ENCODE data around the gene DOCK3.
"Not testable (repeated sequence)": the region's sequence is repeated elsewhere in the genome, so short reads cannot be mapped to it uniquely, and the experiment has no call there.

Gene DOCK3

DNA sequence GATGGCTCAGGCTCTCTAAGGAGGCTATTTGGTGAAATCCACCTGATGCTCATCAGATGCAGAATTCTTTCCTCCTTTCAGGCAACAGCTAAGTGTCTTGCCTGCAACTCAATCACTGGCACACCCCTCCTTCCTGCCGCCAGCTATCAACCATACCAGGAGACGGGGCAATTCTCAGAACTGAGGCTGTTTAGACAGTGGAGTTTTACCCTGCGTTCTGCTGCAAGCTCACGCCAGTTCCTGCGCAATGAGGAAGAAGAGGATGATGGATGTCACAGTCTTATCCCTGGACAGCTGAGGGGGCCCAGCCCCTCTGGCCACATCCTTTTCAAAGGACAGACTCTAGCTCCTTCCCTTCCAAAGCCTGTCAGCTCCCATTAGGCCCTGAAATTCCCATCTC is 703.3 kb downstream of the DOCK3 start:
- DNase-seq = no peak

DNA sequence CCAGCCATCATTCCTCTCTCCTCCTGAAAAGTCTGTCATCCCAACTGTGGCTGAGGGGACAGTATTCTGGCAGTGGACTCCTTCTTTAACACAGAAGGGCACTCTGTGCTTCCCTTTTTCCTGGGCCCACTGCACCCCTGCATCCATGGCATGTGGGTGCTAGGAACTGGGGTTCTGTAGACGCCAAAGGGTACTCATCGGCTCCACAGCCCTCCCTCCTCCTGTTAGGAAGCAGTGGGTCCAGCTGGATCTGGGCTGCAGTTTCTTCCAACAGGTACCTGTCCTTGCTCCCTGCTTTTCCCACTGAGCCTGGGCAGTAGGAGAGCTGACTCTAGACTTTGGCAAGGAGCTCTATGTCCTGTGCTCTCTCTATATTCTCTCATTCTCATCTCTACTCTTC is 704.0 kb downstream of the DOCK3 start:
- DNase-seq = no peak

DNA sequence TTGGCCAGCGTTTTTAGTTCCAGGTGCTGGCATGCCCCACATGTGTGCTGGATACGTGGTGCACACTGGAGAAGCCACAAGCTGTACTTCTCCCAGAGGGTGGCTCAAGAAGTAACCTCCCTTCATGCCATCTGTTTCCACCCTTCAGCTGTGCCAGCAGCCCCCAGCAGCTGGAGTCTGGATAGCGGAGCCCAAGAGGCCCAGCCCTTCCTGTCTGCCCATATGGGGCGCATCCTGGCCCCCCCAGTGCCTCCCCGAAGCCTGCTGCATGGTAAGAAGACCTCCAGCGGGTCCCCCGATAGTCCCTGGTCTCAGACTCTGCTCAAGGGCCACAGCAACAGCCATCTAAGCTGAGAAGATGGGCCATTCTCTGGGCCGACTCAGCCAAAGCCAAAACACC is 704.6 kb downstream of the DOCK3 start:
- DNase-seq = no peak

DNA sequence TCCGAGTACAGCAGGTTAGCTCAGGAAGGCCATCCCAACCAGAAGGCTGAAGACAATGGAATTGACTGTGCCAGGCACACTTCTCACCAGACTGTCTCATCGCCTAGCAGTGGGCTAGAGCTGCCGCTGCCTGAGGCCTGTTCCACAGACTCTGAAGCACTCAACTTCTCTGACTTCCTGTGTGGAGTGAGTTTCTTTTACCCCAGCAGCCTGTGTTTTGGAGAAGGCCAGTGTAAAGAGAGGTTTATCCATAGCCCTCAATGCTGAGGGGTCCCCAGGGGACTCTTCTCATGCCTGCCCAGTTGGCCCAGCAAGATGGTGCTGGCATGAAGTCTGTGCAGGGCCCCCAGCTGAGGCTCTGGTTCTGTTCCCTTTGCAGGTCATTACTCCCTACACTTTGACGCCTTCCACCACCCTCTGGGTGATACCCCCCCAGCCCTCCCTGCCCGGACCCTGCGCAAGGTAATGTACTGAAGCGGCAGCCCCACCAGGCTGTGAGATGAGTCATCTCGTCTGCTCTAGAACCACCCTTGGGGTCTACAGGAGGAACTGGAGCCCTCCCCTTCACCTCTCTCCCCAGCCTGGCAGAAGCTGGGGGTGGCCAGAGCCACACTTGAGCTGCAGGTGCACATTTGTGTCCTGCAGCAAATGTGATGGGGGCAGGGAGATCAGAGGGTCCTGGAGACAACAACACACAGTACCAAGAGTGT is 705.2 kb downstream of the DOCK3 start:
- DNase-seq = no peak

DNA sequence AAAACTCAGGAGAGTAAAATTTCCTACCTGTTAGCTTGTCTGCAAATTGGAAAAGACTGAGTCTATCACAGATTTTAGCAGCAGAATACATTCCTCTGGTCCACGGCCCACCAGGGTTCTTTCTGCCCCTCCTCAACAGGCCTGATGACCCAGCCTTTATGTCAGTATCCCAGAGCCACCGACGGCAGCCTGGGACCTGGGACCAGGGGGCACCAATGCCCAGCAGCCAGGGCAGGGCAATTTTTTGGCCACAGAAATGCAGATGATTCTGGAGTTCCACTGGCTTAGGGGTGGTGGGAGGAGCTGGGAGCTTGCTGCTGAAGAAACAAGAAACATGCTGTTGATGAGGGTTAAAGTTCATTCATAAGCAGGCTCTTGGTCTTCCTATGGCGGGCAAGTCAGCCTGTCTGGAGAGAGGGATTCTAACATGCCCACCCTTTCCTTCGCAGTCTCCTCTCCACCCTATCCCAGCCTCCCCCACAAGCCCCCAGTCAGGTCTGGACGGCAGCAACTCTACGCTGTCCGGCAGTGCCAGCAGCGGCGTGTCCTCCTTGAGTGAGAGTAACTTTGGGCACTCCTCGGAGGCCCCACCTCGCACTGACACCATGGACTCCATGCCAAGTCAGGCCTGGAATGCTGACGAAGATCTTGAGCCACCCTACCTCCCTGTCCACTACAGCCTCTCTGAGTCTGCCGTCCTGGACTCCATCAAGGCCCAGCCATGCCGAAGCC is 706.0 kb downstream of the DOCK3 start:
- DNase-seq = no peak

DNA sequence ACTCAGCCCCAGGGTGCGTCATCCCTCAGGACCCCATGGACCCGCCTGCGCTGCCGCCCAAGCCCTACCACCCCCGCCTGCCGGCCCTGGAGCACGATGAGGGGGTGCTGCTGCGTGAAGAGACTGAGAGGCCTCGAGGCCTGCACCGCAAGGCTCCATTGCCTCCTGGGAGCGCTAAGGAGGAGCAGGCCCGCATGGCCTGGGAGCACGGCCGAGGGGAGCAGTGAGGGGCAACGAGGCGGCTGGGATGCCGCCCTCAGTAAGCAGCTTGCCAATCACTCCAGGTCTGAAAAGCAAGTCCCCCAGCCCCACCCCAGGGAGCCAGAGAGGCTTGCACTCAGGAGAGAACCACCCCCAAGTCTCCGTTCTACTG is 706.6 kb downstream of the DOCK3 start:
- no peak for DNase-seq

DNA sequence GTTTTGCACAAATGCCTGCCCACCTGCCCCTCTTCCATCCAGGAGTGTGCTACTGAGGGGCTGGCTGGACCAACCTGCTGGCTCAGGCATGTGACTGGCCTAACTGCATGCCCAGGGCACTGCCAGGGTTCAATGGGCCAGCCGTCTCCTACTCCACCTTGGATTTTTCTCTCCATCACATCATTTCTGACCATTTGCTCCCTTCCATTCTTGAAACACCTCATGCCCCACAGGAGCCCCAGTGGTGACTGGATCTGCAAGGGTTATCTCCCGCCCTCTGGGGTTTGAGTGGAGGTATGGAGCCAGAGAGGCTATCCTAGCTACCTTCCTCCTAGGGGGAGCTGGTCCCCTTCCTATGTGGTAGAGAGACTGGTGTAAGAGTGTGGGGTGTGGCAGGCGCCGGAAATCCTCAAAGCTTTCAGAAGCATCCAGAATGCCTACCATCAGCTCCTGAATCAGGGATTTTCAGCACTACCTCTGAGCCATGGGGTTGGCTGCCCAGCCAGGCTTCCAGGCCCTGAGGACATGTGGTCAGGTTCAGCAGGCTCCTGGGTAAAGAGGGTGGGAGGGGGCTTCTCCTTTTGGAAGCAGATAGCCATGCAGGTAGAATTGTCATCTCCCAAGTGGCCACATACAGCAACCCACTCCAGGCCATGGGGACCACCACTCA is 707.5 kb downstream of the DOCK3 start:
- DNase-seq = no peak

DNA sequence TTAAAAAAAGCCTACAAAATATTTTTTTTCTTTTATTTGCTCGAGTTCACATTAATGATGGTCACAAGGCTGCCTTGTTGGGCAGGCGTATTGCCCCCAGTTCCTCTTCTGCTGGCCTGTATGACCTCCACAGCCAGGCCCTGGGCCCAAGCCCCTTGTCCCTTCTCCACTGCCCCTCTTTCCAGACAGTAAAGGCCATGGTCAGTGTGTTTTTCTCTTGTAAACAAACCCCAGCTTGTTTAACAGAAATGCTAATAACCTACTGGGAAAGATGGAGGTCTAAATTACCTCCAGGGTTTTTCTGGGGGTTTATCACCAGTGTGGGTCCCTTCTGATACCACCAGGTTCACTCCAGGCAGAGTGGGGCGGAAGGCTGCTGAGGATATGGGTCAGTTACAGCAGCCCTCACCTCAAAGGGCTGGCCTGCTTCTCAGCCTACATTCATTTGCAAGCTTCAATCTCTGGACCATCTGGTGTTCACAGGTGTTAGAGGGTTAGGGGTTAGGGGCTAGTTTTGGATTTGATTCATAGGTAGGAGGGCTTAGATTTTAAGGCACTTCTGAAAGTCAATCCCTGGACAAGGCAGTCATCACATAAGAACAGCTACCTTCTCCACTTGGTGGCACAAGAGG is 708.3 kb downstream of the DOCK3 start:
- DNase-seq = no peak

DNA sequence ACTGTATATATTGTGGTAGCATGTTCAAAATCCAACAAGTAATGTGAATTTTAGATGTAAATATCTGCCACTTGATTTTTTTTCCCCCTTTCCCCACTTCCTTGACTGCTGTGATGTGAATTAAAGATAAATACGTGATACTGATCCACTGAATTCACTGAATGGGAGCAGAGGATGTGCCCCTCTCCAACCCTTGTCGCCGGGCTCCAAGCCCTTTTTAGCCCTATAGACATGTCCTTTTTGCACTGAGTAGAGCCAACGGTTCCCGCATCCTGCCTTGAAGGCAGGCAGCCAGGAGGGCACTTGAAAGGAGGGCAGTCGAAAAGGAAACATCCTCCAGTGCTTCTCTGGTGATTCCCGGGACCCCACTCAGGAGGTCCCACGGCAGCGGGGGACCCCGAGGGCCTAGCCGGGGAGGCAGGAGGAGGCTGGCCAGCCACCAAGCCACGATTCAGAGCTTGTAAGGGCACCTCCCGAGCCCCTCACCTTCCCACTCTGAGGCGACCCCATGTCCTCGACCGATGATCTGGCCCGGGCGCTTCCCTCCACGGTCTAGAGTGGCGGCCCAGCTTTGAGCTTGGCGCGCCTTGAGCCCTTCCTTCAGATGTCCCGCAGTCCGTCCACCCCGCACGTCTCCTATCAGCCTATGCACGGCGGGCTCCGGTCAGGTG is 709.5 kb downstream of the DOCK3 start:
- no peak for DNase-seq

DNA sequence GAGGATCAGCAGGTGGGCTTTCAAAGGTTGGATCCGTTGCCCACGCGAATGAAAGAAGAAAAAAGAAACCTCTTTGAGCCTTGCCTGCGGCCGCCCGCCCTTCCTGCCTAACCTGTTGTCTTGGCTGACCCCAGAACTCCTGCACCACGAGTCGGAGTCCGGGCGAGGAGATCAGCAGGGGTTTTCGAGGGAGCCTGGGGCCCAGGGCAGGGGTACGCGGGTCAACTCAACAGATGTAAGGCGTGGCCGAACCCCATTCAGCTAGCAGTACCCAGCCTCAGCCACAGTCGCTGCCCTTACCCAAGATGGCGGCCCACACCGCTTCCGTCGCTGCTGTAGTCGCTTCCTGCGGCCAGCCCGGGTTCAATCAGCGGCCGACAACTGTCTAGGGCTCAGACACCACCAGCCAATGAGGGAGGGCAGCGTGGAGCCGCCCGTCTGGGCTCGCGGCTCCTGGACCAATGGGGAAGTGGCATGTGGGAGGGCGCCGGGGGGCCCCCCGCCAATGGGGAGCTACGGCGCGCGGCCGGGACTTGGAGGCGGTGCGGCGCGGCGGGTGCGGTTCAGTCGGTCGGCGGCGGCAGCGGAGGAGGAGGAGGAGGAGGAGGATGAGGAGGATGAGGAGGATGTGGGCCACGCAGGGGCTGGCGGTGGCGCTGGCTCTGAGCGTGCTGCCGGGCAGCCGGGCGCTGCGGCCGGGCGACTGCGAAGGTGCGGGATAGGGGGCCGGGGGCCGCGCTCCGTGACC is 710.2 kb downstream of the DOCK3 start, which contains the start of gene MANF:
Gene MANF, plus strand, starts transcription at position 566 of the 748 bp plus-strand sequence. Its CDS starts 52 bp downstream, at position 618.
- peak; percentile 99 for DNase-seq

DNA sequence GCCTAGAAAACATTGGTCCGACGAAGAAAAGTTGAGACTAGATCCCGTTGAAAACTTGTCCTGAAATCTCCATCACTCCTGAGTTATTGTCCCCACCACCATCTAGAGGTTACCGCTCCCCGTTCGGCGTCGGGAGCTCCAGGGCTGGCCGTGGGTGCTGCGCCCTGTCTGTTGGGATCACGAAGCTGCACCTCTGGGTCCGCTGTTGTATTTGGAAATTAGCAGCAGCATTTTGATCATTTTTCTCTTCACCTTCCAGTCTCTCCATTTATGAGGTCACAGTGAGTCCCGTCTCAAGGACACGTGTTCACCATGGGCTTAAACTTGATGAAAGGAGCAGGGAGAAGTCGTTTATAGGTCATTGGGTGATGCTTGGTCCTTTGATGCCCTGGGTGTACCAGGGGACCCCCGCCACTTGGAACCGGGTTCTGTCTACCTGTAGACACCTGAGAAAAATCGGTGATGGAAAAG is 710.9 kb downstream of the DOCK3 start:
- no peak for DNase-seq

DNA sequence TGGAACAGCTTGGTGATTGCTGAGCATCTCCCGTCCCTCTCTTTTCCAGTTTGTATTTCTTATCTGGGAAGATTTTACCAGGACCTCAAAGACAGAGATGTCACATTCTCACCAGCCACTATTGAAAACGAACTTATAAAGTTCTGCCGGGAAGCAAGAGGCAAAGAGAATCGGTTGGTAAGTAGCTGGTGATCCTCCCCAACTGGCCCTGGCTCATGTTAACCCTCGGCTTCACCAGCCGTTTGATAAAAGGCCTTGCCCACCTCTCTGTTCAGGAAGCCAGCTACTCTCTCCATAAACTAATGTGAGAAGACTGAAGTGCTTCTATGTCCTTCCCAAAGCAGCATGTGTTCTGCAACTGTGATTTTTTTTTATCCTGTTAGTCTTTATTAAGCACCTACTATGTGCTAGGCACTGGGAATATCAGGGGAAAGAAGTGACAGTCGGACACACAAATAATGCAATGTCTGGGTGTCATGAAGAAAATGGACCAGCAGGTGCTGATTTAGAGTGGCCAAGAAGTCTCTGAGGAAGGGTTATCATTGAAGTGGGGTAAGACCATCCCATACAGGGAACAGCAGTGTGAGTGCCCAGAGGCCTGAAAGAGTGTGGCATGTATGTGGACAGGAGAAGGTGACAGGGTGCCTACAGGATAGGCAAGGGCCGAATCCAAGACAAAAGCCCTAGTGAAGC is 711.6 kb downstream of the DOCK3 start:
- DNase-seq = no peak

DNA sequence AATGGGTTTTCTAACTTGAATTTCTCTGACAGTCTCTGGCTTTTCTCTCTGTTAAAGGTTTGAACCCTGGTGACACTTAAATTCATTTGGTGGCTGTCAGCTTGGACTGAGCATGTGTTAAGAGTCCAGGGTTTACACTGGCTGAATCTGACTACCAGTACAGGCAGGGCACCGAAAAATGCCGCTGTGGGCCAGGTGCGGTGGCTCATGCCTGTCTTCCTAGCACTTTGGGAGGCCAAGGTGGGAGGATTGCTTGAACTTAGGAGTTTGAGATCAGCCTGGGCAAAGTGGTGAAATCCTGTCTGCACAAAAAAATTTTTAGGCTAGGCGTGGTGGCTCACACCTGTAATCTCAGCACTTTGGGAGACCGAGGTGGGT is 712.1 kb downstream of the DOCK3 start:
- no peak for DNase-seq

DNA sequence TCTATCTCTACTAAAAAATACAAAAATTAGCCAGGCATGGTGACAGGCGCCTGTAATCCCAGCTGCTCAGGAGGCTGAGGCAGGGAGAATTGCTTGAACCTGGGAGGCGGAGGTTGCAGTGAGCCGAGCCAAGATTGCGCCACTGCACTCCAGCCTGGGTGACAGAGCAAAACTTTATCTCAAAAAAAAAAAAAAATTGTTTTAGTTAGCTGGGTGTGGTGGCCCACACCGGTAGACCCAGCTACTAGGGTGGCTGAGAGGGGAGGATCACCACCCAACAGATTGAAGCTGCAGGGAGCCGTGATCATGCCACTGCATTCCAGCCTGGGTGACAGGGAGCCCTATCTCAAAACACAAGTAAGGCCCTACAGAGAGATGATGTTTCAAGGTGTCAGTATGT is 712.6 kb downstream of the DOCK3 start:
- DNase-seq = not testable (repeated sequence)

DNA sequence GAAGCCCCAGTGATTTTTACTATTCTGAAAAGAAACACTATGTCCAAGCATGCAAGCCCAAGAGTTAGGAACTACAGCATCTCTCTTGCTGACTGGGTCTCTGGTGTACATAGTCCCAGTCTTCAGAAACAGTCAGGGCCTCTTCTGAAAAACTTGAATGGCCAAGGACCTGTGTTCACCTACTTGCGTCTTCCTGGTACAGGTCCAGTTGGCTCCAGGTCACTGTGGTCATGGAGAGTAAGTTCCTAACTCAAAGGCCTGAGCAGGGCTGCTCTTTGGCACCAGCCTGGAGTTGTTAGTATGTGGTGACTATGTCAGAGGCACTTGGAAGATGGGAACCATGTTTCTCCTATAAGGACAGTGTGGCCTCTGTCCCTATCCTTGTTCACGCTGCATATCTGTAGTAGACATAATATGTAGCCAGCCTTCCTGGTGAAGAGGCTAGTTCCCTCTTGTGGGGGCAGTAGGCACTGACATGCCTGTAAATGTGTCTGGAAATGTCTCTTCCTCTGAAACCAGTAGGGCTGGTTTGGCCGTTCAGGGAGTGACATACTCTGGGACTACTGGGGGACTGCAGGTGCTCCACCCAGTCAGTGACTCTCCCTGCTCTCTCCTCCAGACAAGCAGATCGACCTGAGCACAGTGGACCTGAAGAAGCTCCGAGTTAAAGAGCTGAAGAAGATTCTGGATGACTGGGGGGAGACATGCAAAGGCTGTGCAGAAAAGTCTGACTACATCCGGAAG is 713.7 kb downstream of the DOCK3 start:
- DNase-seq = no peak

DNA sequence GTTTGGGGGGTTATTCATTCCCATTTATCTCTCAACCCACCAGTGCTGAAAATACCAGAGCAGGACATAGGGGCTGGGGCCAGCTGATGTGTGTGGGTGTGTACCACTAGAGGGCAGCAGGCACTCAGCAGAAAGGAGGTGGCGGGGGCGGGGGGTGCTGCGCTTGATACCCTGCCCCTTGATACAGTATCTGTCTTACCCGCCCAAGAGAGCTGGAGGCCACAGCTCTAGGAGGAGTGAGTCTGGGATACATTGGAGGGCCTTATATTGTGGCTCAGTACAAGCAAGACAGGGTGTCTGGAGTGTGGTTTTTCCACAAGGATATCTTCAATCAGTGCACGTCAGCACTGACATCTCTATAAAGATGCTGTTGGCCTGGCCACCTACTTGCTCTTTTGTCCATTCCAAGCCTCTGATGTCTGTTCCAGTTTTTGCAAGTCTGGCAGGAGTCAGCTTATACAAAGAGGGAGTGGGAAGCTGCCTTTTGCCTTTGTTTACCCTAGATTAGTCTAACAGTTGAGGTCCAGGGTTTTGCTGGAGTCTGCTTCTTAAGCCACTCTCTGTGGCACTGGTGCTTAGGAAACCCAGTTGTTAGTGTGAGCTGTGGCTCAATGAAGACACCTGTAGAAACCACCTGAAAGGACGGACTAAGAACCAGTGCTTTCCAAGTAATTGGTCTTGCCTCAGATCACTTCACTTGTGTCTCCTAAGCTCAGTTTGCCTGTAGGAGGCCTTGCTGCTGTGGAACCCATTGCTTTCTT is 714.9 kb downstream of the DOCK3 start:
- peak; percentile 48 for DNase-seq

DNA sequence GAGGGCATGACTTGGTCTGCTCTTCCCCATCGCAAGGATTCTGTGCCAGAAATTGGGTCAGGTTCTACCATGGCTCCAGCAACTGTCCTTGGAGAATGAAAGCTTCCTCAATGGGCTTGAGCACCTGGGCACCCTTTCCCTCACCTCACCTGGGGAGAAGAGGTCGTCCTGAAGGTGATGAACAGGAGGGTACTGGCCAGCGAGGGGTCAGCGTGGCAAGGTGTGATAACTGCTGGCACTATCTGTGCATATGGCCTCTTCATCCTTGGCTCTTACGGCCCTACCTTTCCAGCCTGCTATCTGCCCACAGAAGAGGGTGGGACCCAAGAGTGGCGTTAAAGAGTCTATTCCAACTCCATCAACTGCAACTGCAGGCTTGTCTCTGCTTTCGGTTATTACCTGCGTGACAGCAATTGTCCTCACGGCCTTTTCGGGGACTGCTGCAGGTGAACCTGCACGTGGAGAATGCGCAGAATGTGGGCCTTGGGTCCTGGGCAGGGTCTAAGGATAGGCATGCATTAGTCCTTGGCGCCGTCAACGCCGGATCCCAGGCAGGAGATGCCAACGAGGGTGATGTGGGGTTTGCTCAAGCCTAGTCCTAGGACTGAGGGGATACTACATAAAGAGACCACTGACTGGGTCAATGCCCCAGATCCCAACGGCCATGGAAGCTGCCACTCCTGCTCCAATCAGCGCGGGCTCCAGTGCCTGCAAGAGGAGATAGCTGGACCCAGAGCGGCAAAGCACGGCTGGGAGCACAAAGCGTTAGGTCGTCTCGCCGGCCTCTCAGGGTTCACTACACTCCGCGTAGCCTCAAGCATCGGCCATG is 715.7 kb downstream of the DOCK3 start:
- DNase-seq = no peak

DNA sequence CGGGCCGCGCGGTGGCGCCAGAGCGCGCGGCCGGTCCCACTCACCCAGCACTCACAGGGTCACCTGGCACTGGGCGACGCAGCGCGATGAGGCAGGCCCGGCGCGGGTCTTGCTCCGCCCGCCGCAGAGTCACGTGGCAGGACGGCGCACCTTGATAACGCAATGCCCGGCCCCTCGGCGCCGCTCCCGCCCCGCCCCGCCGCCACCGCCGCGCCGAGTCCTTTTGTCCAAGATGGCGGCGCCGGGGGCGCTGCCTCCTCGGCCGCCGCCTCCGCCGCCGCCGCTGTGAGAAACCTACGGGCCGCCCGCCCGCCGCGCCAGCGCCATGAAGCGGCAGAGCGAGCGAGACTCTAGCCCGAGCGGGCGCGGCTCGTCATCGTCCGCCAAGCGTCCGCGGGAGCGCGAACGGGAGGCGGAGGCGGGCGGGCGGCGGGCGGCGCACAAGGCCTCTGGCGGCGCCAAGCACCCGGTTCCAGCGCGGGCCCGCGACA is 716.4 kb downstream of the DOCK3 start, which contains the start of gene RBM15B:
Gene RBM15B, plus strand, starts transcription at position 211 of the 491 bp plus-strand sequence. Its CDS starts 115 bp downstream, at position 326.
- DNase-seq = peak; percentile 97
